ENCODE results near the gene RABGGTA. TPM values are rescaled to one million over a fixed set of nuclear protein-coding genes. Genes with fewer than 3 reads are reported as not detected.

RABGGTA gene
- total and polyA plus RNA-seq, 10 of the 15 experiments (the other 5 are each of a cell fraction or from before 2014, with no cell fraction given): 19.1 to 75.6 (median 46.9) TPM

DNA sequence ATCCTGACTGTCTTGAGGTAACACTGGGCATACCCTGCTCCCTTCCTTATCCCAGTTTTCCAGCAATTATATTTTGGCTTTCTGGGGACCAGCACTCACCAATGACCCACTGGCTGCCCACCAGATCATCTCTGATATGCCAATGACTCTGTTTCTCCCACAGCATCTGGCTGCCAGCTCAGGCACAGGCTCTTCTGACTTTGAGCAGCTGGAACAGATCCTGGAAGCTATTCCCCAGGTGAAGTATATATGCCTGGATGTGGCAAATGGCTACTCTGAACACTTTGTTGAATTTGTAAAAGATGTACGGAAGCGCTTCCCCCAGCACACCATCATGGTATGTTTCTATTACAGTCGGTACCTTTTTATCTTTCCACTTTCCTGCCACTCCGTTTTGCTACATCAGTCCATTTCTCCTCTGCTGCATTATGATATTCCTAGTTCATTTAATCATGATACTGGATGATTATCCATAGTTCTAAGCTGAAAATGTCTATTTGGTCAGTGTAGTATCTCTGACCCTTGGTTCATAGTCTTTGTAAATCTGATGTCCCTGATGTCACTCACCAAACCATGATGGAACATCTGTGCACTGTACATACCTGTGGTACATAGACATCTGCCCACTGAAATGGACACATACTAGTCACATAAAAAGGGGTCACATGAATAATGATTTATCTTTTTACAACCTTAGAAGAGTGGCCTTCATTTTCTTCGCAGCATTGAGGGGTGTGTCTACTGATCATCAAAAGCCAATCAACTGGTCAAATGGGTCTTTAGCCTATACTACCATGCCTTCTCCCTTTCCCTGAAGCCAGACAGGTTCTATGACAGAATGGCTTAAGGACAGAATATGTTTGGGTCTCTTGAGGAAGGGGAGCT is 35.4 kb downstream of the RABGGTA start:
- Histone ChIP-seq H3K79me2 (ENCODE audit: control insufficient read depth, insufficient read depth, low read length) (peaks cover 35% of the 10 kb centered on the region), H3K36me3 (ENCODE audit: control insufficient read depth in 2 of 2, insufficient read depth in 2 of 2, low read length in 1 of 2) (peaks cover 11 to 50% of the 10 kb centered on the region in 2 experiments), H3K9me3 (replicated peaks; ENCODE audit: control insufficient read depth, insufficient read depth, low read length) (no peaks in the 10 kb centered on the region), H2AFZ (ENCODE audit: control insufficient read depth, low read depth, low read length) (no peak overlapping the region), H3K27me3 (replicated peaks in 1 of 2; ENCODE audit: control insufficient read depth in 2 of 2, insufficient read depth in 2 of 2, low read length in 1 of 2) (no peaks in the 10 kb centered on the region), H3K27ac (ENCODE audit: control insufficient read depth, insufficient read depth) (no peak overlapping the region), H3K9ac (ENCODE audit: control insufficient read depth, insufficient read depth, low read length) (no peak overlapping the region), H3K4me2 (ENCODE audit: control insufficient read depth, insufficient read depth) (no peak overlapping the region), H4K20me1 (ENCODE audit: control insufficient read depth, insufficient read depth) (no peaks in the 10 kb centered on the region), H3K4me1 (ENCODE audit: control insufficient read depth, insufficient read depth, low read length) (peaks cover 15% of the 10 kb centered on the region), H3K4me3 (no peak overlapping the region)
- BruUV-seq (replicated peaks): no TSS peak
- TF ChIP-seq, protein P1, sequence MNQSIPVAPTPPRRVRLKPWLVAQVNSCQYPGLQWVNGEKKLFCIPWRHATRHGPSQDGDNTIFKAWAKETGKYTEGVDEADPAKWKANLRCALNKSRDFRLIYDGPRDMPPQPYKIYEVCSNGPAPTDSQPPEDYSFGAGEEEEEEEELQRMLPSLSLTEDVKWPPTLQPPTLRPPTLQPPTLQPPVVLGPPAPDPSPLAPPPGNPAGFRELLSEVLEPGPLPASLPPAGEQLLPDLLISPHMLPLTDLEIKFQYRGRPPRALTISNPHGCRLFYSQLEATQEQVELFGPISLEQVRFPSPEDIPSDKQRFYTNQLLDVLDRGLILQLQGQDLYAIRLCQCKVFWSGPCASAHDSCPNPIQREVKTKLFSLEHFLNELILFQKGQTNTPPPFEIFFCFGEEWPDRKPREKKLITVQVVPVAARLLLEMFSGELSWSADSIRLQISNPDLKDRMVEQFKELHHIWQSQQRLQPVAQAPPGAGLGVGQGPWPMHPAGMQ (IDR thresholded peaks at IDR 0.05; ENCODE audit: borderline replicate concordance): no peak
- TF ChIP-seq GATAD2B (conservative IDR thresholded peaks at IDR 0.05; ENCODE audit: low read depth) (no peak), MEF2A (IDR thresholded peaks at IDR 0.05; ENCODE audit: insufficient read depth, low read depth, low read length) (no peak), HCFC1 (IDR thresholded peaks at IDR 0.05; ENCODE audit: low read length) (no peak), MYC (IDR thresholded peaks at IDR 0.05; ENCODE audit: insufficient read depth, insufficient read length, insufficient replicate concordance, low read length, severe bottlenecking) (no peak), YY1 (IDR thresholded peaks at IDR 0.05; ENCODE audit: low read depth, low read length) (no peak), KAT2A (conservative IDR thresholded peaks at IDR 0.05; ENCODE audit: control insufficient read depth, low read depth, low read length) (no peak), SRF (IDR thresholded peaks at IDR 0.05; ENCODE audit: low read depth in 2 of 2, low read length in 2 of 2) (no peak)
- no peak for FAIRE-seq
- 91% methylated on average over 5 of the region's 5 CpGs for WGBS (ENCODE audit: insufficient coverage, insufficient replicate concordance, low lambda C conversion rate, missing lambda C conversion rate)
- CTCF ChIA-PET: interaction anchor here (0.7 to 3.0 kb wide), 9 partner anchors 20 to 128 kb away, joined by 3 to 11 read pairs (median 6); partner anchors contain the start of genes CHMP4A, CIDEB and MDP1
- POLR2A ChIA-PET: interaction anchor here (1.4 to 1.9 kb wide), 4 partner anchors 11 to 74 kb away, joined by 3 to 8 read pairs (median 6); partner anchors contain the start of genes IRF9 and MDP1
- SMC1A ChIA-PET (ENCODE audit: uncharacterized antibody, unreplicated experiment): interaction anchor here (0.6 to 2.8 kb wide), 8 partner anchors 16 to 188 kb away, joined by 3 to 12 read pairs (median 4); partner anchors contain the start of genes CHMP4A, IPO4 and MDP1
- RAD21 ChIA-PET (ENCODE audit: unreplicated experiment): interaction anchor here (1.1 to 1.3 kb wide), 2 partner anchors 61 to 73 kb away, joined by 3 read pairs; no protein-coding TSS in a partner anchor
- intact Hi-C loops (cut with micrococcal nuclease; ENCODE audit: unreplicated experiment): no loop called here
- in situ Hi-C loops (cut with MboI): no loop called here
- DNase-seq (ENCODE audit: low read depth, low spot score): no peak
- ATAC-seq: no peak

Measured in GM12878 (cell line).